ENCODE measurements around the gene RASL10B.

GRCh38 chr17:35740216-35740615 is 8.8 kb downstream of the RASL10B start:
- TF ChIP-seq BHLHE40 (IDR thresholded peaks at IDR 0.05; ENCODE audit: borderline replicate concordance) (no peak), SP1 (IDR thresholded peaks at IDR 0.05) (no peak), ELF4 (IDR thresholded peaks at IDR 0.05) (no peak)
